Stimulated activated CD8-positive, alpha-beta memory T cell treated with anti-CD3 and anti-CD28 coated beads, Interleukin-4, amount 100 ng/mL, for 4 hours (primary cell): ENCODE results near the gene RASAL2.
A peak's percentile ranks its signal among the peaks of the same experiment; 100 is the strongest.

ENCODE experiments used
- DNase-seq, 2 donors: peaks; one replicate each; pipeline ENCODE4 v3.0.0-alpha.2; 2020; ENCODE audit warnings: low read depth in 2 of 2, low spot score in 1 of 2

Gene RASAL2

DNA sequence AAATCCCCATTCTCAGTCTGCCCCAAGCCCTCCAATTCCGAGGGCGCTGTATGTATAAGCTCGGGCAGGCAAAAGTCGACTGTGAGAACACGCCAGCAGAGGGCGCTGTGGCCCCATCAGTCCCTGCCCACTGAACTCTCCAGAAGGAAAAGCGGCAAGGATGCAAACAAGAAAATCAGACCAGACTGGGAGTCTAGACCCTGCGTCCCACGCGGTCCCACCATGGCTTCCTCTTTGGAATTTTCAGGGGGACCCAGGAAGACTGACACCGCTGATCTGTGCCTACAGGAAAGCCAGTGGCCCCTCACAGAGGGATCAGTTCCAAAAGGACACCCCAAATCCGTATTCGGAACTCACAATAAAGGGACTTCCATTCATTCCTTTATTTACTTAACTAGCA lies 438.5 kb downstream of the RASAL2 start:
- DNase-seq = peak; percentile 44 to 54

DNA sequence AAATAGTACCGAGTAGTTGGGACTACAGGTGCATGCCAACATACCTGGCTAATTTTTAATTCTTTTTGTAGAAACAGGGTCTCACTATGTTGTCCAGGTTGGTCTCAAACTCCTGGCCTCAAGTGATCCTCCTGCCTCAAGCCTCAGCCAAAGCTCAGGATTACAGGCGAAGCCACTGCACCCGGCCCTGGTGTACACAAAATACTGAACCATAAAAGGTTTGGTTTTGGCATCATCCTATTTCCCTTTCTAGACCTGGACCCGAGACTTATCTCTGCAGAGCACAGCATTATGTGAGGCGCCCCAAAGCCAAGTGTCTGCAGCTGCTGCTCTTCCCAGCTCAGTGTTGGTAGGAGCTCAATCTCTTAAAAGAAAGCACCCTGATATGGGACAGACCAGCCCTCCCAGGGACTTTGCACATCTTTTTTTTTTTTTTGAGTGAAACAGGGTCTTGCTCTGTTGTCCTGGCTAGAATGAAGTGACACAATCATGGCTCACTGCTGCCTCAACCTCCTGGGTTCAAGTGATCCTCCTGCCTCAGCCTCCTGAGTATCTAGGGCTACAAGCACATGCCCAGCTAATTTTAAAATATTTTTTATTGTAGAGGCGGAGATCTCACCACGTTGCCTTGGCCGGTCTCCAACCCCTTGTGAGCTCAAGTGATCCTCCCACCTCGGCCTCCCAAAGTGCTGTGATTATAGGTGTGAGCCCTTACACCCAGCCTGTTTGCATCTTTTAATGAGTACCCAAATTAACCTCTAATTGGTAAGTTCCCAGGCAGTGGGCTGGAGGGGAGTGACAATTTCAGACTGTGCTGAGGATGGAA lies 439.4 kb downstream of the RASAL2 start:
- DNase-seq = no peak
